ENCODE data around the gene KRCC1.
"Not testable (repeated sequence)": the region's sequence is repeated elsewhere in the genome, so short reads cannot be mapped to it uniquely, and the experiment has no call there.

KRCC1 gene

GRCh38 chr2:87994304-87994850 is 61.2 kb downstream of the KRCC1 start:
- DNase-seq: not testable (repeated sequence)

GRCh38 chr2:87992569-87992968 is 63.0 kb downstream of the KRCC1 start:
- not testable (repeated sequence) for DNase-seq

DNA sequence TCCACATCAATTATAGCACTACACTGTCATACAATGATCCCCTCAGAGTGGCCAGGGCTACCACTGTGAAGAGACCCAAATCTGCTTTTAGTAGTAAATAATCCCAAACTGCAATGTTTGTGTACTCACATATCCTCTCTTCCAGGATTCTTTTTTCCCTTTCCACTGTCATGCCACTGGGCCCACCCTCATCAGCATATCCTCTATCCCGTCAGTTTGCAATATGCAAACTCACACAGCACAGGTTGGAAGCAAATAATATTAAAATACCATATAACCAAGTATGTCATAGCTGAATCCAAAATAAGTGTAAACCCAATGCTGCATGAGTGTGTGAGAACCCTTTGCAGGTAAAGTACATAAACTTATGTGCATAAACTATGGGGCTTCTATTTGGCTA is 68.1 kb downstream of the KRCC1 start:
- not testable (repeated sequence) for DNase-seq

GRCh38 chr2:87985902-87986301 is 69.7 kb downstream of the KRCC1 start:
- DNase-seq: not testable (repeated sequence)

- not testable (repeated sequence) for DNase-seq
Observed at GRCh38 chr2:87981182-87981581, 74.4 kb downstream of the KRCC1 start.
